T-helper 17 cell (primary cell): ENCODE data around the gene LYPD1. TPM values are rescaled to one million over a fixed set of nuclear protein-coding genes. Genes with fewer than 3 reads are reported as not detected.

Experiments used
- ATAC-seq: fragments of 150-1000 bp; cut with Tn5 transposase; 2 replicates; pipeline ENCODE4 v1.10.0; 2021; ENCODE audit warnings: mild to moderate bottlenecking, moderate library complexity
- DNase-seq, 3 donors: peaks; one replicate each; pipeline versions ENCODE4 v3.0.0 to v3.0.0-alpha.2; 2020 to 2021
- H3K9me3 ChIP-seq: one replicate; pipeline ENCODE4 v1.7.0; 2013; ENCODE audit warnings: low read length, mild to moderate bottlenecking; ENCODE audit not compliant: control insufficient read depth, poor library complexity, severe bottlenecking
- H3K27ac Mint-ChIP-seq: one replicate; pipeline ENCODE4 v1.8.0; 2022; ENCODE audit warnings: mild to moderate bottlenecking, moderate library complexity, mixed read lengths
- H3K27me3 Mint-ChIP-seq: one replicate; pipeline ENCODE4 v1.8.0; 2022; ENCODE audit warnings: mixed read lengths
- H3K36me3 Mint-ChIP-seq: one replicate; pipeline ENCODE4 v1.8.0; 2022; ENCODE audit warnings: low read depth, mixed read lengths
- H3K4me1 Mint-ChIP-seq: one replicate; pipeline ENCODE4 v1.8.0; 2022; ENCODE audit warnings: mild to moderate bottlenecking, mixed read lengths
- H3K4me3 Mint-ChIP-seq: one replicate; pipeline ENCODE4 v1.8.0; 2022; ENCODE audit warnings: mild to moderate bottlenecking, moderate library complexity, mixed read lengths
- total RNA-seq, 4 donors: library from RNA in 2 of 4; stranded (reverse) in 2 of 4; gene quantifications; one replicate each; pipeline ENCODE4 v1.2.3 and lab custom pipeline; 2022 to 2026

LYPD1 gene
- total RNA-seq, 2 donors from 2014 or later: not detected

- DNase-seq (no peak), ATAC-seq (no peak)
- H3K9me3 ChIP-seq: no peaks in the 10 kb centered on the region
- H3K27ac Mint-ChIP-seq: no peak overlapping the region
- H3K36me3 Mint-ChIP-seq: no peaks in the 10 kb centered on the region
- no peaks in the 10 kb centered on the region for H3K4me1 Mint-ChIP-seq
- H3K4me3 Mint-ChIP-seq: no peak overlapping the region
- H3K27me3 Mint-ChIP-seq: no peaks in the 10 kb centered on the region
These were observed 10.7 kb downstream of the LYPD1 start for GRCh38 chr2:132659331-132659730.

DNA sequence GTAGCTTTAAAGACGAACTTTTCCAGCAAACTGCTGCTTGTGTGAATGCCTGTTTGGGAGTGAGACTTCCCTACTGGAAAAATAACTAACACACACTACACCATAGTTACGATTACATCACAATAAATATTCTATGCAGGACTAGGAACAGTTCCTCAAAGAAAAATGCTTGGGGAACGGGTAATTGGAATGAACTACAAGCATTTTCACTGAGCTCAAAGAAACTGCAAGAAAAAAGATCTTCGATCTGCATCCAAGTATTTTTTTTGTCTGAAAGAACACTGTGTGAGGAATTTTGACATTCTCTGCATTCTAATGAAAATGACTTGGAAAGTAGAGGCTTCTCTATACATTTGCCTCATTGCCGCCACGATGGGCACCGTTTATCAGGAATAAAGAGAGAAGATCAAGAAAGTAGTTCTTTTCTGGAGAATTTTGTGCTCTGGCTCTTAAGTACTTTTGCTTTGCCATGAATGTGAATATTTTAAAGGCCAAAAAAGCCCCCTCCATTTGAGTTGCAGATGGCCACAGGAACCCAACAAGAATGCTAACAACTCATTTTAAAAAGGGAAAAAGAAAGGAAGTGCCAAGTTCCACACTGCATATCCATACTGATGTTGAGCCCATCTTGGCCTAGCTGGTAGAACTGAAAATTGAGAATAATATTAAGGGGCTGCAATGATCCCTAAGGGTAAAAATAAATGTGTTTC is 13.6 kb downstream of the LYPD1 start:
- ATAC-seq: no peak
- no peak overlapping the region for H3K4me3 Mint-ChIP-seq

GRCh38 chr2:132654968-132655367 is 15.0 kb downstream of the LYPD1 start:
- no peak for DNase-seq
- no peak overlapping the region for H3K27ac Mint-ChIP-seq
- ATAC-seq: no peak
- H3K27me3 Mint-ChIP-seq: no peaks in the 10 kb centered on the region
- H3K36me3 Mint-ChIP-seq: no peaks in the 10 kb centered on the region
- H3K9me3 ChIP-seq: no peaks in the 10 kb centered on the region
- H3K4me1 Mint-ChIP-seq: no peaks in the 10 kb centered on the region
- no peak overlapping the region for H3K4me3 Mint-ChIP-seq

More for the DNA sequence above, 13.6 kb downstream of the LYPD1 start:
- no peak for DNase-seq
- Mint-ChIP-seq H3K36me3 (no peaks in the 10 kb centered on the region), H3K27ac (no peak overlapping the region), H3K4me1 (no peaks in the 10 kb centered on the region), H3K27me3 (no peaks in the 10 kb centered on the region)
- H3K9me3 ChIP-seq: no peaks in the 10 kb centered on the region

GRCh38 chr2:132654335-132654734 is 15.7 kb downstream of the LYPD1 start:
- no peak overlapping the region for H3K27ac Mint-ChIP-seq
- no peaks in the 10 kb centered on the region for H3K27me3 Mint-ChIP-seq
- no peak for DNase-seq
- no peaks in the 10 kb centered on the region for H3K9me3 ChIP-seq
- no peaks in the 10 kb centered on the region for H3K36me3 Mint-ChIP-seq
- no peak for ATAC-seq
- H3K4me1 Mint-ChIP-seq: no peaks in the 10 kb centered on the region
- H3K4me3 Mint-ChIP-seq: no peak overlapping the region

DNA sequence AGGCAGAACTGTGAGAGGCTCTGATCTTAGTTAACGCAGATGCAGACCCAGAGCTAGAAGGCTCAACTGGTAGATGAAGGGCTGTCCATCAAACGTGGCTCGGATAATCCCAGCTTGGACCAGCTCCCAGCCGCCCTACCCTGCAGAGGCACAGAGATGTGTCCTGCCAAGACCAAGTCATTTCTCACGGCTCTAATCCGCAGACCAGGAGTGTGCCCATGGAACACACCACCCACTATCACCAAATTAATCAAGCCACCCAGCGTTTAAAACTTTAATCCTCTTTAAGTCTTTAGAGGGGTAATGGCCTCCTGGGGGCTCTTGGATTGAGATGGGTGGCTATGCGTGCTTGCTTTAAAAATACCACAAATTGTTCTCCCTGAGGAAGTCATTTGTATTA is 17.5 kb downstream of the LYPD1 start:
- no peaks in the 10 kb centered on the region for H3K9me3 ChIP-seq
- no peak overlapping the region for H3K4me3 Mint-ChIP-seq
- no peaks in the 10 kb centered on the region for H3K4me1 Mint-ChIP-seq
- no peaks in the 10 kb centered on the region for H3K36me3 Mint-ChIP-seq
- H3K27ac Mint-ChIP-seq: no peak overlapping the region
- no peak for DNase-seq
- peaks cover 8% of the 10 kb centered on the region for H3K27me3 Mint-ChIP-seq
- no peak for ATAC-seq

DNA sequence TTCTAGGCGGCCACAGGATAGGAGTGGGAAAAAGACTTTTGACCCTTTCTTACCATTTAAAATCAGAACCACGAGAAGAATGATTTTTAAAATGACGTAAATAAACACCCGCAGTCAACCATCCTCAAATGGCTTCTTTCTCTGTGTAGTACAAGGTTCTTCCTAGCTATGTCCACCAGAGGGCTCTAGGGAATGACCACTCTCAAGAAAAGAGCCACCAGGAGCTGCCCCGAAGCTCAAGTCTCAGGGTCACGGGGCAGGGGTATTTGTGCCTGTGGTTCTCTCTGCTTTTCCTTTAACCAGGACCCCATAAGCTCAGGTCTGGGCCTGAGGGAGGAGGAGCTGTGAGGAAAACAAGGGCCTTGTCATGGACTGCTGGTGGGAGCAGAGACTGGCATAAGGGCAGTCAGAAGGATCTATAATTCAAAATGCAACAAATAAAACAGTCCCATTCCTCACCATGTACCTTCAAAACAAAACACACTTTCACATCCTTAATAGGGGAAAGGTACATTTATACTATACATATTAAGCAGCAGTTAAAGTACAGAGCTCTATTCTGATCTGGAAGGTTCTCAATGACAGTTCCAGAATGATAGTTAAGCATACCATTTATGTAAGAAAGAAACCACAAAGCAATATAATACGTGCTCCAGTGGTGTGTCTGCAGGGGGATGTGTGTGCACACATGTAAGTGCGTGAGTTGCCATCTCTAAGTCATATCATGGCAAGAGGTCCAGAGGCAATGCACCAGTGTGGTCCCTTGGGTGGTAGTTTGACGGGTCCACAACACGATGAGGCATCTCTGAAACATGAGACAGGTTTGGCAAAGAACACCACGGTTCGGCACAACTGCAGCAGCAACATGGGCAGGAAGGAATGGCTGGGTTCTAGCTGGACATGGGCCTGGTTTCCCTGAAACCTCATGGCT is 18.6 kb downstream of the LYPD1 start:
- no peak for DNase-seq
- H3K9me3 ChIP-seq: no peaks in the 10 kb centered on the region
- no peaks in the 10 kb centered on the region for H3K36me3 Mint-ChIP-seq
- no peak overlapping the region for H3K4me3 Mint-ChIP-seq
- H3K27ac Mint-ChIP-seq: no peak overlapping the region
- H3K27me3 Mint-ChIP-seq: peaks cover 14% of the 10 kb centered on the region
- no peak for ATAC-seq
- no peaks in the 10 kb centered on the region for H3K4me1 Mint-ChIP-seq

GRCh38 chr2:132646540-132647108 is 23.4 kb downstream of the LYPD1 start:
- Mint-ChIP-seq H3K4me1 (no peaks in the 10 kb centered on the region), H3K36me3 (no peaks in the 10 kb centered on the region), H3K27me3 (peaks cover 20% of the 10 kb centered on the region), H3K27ac (no peak overlapping the region), H3K4me3 (no peak overlapping the region)
- DNase-seq: no peak
- ATAC-seq: no peak
- no peaks in the 10 kb centered on the region for H3K9me3 ChIP-seq

- Mint-ChIP-seq H3K27me3 (peaks cover 20% of the 10 kb centered on the region), H3K4me3 (no peak overlapping the region), H3K4me1 (no peaks in the 10 kb centered on the region), H3K27ac (no peak overlapping the region), H3K36me3 (no peaks in the 10 kb centered on the region)
- H3K9me3 ChIP-seq: peaks cover 1% of the 10 kb centered on the region
- ATAC-seq: no peak
- DNase-seq: no peak
These were observed 24.1 kb downstream of the LYPD1 start for GRCh38 chr2:132645722-132646539.

- ATAC-seq: no peak
- no peak for DNase-seq
- Mint-ChIP-seq H3K27me3 (peaks cover 20% of the 10 kb centered on the region), H3K4me3 (no peak overlapping the region), H3K36me3 (no peaks in the 10 kb centered on the region), H3K4me1 (no peaks in the 10 kb centered on the region), H3K27ac (no peak overlapping the region)
- H3K9me3 ChIP-seq: peaks cover 3% of the 10 kb centered on the region
These were observed 24.8 kb downstream of the LYPD1 start for GRCh38 chr2:132645176-132645575.

DNA sequence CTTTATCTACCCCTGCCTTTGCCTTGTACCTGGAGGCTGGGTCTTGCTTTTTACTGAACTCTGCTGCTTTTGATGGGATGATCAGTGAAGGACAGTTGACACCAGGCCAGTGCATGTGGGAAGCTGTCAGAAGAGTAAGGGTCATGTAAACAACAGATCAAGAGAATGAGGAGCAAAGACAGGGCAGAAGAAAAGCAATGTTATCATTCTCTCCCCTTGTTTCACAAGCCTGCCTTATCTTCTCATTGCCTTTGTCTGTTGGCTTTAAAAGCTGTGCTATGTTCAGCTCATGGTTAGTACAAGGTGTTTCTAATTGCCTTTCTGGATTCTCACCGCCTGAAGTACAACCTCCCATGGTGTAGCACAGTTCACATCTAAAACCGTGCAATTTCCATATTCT is 27.6 kb downstream of the LYPD1 start:
- no peak for DNase-seq
- H3K27ac Mint-ChIP-seq: no peak overlapping the region
- H3K4me1 Mint-ChIP-seq: no peaks in the 10 kb centered on the region
- H3K27me3 Mint-ChIP-seq: peaks cover 12% of the 10 kb centered on the region
- ATAC-seq: no peak
- H3K36me3 Mint-ChIP-seq: no peaks in the 10 kb centered on the region
- H3K4me3 Mint-ChIP-seq: no peak overlapping the region
- peaks cover 3% of the 10 kb centered on the region for H3K9me3 ChIP-seq

DNA sequence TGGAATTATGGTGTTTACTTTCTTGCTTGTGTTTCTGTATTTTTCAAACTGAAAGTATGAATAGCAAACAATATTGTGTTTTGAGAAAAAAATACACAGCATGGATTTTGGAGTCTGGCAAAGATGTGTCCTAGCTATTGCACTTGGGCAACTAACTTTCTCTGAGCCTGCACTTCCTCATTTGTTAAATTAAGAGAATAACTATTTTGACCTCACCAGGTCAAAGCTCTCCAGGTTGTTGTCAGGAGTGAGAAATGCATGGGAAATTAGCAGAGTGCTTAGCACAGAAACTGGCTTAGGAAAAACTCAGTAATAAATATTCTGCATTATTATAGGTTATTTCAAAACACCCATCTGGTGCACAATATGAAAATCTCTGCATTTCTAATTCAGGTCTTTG is 28.2 kb downstream of the LYPD1 start:
- H3K9me3 ChIP-seq: peaks cover 3% of the 10 kb centered on the region
- no peak overlapping the region for H3K4me3 Mint-ChIP-seq
- H3K27ac Mint-ChIP-seq: no peak overlapping the region
- ATAC-seq: no peak
- H3K27me3 Mint-ChIP-seq: peaks cover 8% of the 10 kb centered on the region
- DNase-seq: no peak
- no peaks in the 10 kb centered on the region for H3K36me3 Mint-ChIP-seq
- no peaks in the 10 kb centered on the region for H3K4me1 Mint-ChIP-seq

- Mint-ChIP-seq H3K4me3 (no peak overlapping the region), H3K4me1 (no peaks in the 10 kb centered on the region), H3K27me3 (peaks cover 3% of the 10 kb centered on the region), H3K36me3 (no peaks in the 10 kb centered on the region), H3K27ac (no peak overlapping the region)
- DNase-seq (no peak), ATAC-seq (no peak)
- H3K9me3 ChIP-seq: peaks cover 3% of the 10 kb centered on the region
These were observed 29.9 kb downstream of the LYPD1 start for GRCh38 chr2:132640116-132640515.
